GM18867 (cell line): ENCODE data around the gene TXNL4B.
"Not testable (repeated sequence)": the region's sequence is repeated elsewhere in the genome, so short reads cannot be mapped to it uniquely, and the experiment has no call there.

Experiments
- ATAC-seq: cut with Tn5 transposase; IDR thresholded peaks from one replicate; pipeline ENCODE4 v1.9.1; 2021; ENCODE audit warnings: mild to moderate bottlenecking, moderate library complexity; ENCODE audit not compliant: unreplicated experiment

Gene TXNL4B

DNA sequence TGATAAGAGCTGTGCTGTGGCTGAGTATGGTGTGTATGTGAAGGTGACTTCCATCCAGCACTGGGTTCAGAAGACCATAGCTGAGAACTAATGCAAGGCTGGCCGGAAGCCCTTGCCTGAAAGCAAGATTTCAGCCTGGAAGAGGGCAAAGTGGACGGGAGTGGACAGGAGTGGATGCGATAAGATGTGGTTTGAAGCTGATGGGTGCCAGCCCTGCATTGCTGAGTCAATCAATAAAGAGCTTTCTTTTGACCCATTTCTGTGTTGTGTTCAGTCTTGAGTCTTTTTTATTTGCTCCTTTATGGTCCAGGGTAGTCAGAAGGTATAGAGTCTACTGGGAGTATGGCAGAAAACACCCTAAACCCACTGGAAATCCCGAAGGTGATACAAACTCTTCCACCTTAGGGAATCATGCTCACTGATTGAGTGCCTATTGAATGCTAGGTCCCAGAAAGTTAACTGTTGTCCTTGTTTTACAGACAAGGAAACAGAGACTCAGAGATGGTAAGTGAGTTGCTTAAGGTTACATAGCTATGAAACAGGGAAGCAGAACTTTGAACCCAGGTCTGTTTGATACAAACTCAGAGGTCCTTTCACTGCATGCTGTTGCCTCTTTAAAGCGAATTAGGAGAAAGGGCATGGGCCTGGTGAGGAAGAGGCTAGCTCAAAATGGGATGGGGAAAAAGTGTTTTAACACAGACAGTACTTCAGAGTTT is 16.3 kb downstream of the TXNL4B start:
- ATAC-seq: not testable (repeated sequence)

DNA sequence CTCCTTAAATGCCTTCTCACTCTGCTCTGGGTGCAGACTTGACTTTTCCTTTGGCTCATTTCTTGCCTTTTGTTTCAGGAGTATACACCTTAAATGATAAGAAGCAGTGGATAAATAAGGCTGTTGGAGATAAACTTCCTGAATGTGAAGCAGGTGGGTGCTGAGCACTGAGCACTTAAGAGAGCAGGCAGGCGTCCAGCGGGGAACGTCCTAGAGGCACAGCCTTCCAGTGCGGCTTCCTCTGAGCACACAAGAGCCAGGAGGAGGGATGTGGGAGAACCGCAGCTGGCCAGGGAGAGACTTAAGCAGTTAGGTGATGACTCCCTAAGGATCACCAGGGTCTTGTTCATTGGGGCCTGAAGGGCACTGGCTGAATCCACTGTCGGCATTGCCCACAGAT is 18.4 kb downstream of the TXNL4B start:
- not testable (repeated sequence) for ATAC-seq

DNA sequence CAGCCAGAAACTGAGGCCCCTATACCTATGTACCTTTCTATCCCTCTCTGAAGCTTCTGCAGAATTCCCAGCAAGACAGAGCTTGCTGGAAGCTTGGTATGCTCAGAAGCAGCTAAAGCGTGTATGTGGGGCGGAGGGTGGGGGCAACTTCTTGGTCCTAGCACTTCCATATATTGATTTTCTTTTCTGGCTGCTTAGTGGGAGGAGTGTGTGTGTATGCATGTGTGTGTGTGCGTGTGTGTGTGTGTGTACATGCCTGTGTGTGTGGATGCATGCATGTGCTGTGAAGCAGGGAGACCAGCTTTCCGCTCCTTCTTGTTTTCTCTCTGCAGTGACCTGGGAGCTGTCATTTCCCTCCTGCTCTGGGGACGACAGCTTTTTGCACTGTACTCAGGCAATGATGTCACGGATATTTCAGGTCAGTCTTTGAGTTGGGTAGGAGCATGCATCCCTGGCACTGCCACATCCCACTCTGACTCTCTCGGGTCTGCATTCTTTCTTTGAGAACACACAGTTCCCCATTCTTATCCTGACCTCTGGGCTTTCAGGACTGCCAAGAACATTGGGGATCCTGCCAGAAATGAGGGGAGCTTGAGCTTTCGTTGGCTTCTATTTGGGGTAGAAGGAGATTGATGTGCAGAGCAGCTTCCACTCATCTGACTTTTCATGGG is 19.7 kb downstream of the TXNL4B start:
- ATAC-seq: no peak

DNA sequence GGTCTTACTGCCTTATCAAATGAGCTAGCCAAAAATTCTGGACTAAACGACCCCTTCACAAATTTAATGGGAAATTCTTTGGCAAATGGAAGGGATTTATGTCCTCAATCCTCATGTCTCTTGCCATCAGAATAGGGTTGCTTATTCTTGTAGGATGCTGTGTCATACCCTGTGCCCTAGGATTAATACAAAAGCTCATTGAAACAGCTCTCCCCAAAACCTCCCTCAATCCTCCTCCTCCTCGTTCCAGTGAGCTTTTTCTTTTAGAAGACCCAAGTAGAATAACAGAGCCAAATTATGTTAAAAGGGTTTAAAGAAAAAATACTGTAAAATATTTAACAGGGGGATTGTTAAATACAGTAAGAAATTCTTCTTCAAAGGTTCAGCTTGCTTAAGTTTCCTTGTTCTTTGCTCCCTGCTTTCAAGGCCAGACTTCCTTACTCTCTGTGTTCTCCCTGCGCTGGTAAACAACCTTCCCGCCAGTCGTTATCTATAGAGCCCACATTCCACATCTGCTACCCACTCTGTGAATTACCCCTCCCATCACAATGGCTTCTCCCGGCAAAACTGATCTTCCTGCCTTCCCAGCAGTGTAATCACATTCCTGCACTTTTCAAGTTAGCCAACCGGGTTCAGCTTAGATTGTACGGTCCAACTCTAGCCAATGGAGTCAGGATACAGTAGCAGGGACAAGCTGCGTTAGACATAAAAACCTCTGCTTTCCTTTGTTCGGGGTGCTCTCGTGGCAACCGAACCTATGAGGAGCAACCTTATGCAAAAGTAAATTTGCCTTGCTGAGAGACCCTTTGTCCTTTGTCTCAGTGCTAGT is 20.7 kb downstream of the TXNL4B start:
- no peak for ATAC-seq

- ATAC-seq: no peak
Observed at GRCh38 chr16:72068930-72069329, 24.5 kb downstream of the TXNL4B start.

- peak; percentile 51 for ATAC-seq
Observed at GRCh38 chr16:72066747-72067146, 26.7 kb downstream of the TXNL4B start.

GRCh38 chr16:72064361-72064894 is 29.0 kb downstream of the TXNL4B start:
- no peak for ATAC-seq

GRCh38 chr16:72061564-72061963 is 31.9 kb downstream of the TXNL4B start:
- no peak for ATAC-seq

- no peak for ATAC-seq
Observed at GRCh38 chr16:72060405-72060804, 33.0 kb downstream of the TXNL4B start.

- ATAC-seq: not testable (repeated sequence)
Observed at GRCh38 chr16:72059060-72059459, 34.4 kb downstream of the TXNL4B start.

DNA sequence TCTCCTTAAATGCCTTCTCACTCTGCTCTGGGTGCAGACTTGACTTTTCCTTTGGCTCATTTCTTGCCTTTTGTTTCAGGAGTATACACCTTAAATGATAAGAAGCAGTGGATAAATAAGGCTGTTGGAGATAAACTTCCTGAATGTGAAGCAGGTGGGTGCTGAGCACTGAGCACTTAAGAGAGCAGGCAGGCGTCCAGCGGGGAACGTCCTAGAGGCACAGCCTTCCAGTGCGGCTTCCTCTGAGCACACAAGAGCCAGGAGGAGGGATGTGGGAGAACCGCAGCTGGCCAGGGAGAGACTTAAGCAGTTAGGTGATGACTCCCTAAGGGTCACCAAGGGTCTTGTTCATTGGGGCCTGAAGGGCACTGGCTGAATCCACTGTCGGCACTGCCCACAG is 36.1 kb downstream of the TXNL4B start:
- ATAC-seq: not testable (repeated sequence)

GRCh38 chr16:72055911-72056310 is 37.5 kb downstream of the TXNL4B start:
- ATAC-seq: no peak

GRCh38 chr16:72054254-72054847 is 39.1 kb downstream of the TXNL4B start, which contains the start of gene HP:
Gene HP (plus strand): TSS chr16:72054505. CDS start chr16:72054653, 148 bp downstream.
- not testable (repeated sequence) for ATAC-seq

GRCh38 chr16:72051818-72052217 is 41.6 kb downstream of the TXNL4B start:
- ATAC-seq: no peak

DNA sequence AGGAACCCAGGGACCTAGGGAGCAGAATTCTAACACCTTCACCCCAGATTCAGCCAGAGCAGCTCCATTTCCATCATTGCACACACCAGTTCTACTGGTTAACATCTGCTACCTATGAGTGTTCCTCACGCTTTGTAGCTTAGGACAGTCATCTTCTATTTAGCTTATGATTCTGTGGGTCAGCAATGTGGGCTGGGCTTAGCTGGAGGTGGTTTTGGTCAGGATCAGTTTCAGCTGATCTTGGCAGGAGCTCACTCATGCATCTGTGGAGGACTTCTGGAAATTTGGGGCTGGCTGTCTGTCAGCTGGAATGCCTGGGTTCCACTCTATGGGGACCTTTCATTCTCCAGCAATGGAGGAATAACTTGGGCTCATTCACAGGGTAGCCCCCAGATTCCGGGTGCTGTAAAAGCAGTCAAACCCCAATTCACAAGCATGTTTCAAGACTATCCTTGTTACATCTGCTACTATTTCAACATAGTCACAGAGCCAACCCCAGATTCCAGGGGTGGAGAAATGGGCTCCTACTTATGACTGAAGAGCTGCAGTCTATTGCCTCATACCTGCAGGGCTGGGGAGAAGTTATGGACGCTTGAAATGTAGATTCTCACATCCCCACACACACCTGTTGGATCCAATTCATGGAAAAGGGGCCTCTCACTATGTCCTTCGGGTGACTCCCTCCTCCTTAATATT is 42.5 kb downstream of the TXNL4B start:
- ATAC-seq: no peak

- no peak for ATAC-seq
Observed at GRCh38 chr16:72049110-72049509, 44.3 kb downstream of the TXNL4B start.

- no peak for ATAC-seq
Observed at GRCh38 chr16:72044825-72045359, 48.5 kb downstream of the TXNL4B start.

GRCh38 chr16:72044296-72044695 is 49.1 kb downstream of the TXNL4B start:
- no peak for ATAC-seq

DNA sequence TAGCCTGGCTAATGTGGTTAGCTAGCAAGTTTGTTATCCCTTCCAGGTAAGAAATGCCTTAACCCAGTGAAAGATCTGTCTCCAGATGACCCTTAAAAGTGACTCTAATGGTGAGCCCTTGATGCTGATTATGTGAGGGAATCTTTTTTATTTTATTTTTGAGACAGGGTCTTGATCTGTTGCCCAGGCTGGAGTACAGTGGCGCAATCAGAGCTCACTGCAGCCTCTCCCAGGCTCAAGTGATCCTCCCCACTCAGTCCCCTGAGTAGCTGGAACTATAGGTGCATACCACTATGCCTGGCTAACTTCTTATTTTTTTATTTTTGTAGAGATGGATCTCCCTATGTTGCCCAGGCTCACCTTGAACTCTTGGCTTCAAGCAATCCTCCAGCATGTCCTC is 49.9 kb downstream of the TXNL4B start:
- no peak for ATAC-seq

DNA sequence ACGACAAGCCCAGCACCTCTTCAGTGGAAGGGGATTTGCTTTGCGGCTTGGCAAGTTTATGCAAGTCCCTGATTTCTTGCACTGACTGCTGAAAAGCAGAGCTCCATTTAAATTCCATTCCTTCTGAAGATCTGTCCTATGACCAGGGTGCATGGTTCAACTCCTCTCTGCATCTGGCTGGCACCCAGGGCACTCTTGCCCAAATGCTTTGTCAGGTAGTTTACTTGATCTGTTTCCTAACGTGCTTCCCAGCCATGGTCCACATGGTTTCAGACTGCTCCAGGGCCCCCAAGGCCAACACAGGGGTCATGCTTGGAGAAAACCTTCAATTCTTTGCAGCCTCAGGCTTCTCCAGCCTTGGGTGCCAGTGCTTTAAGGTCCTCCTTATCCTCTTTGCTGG is 50.4 kb downstream of the TXNL4B start:
- no peak for ATAC-seq
